NCI-H1092 treated with DMSO at 0.1 percent for 48 hours (cell line): ENCODE results near the gene NUMB.
"Not testable (repeated sequence)": the region's sequence is repeated elsewhere in the genome, so short reads cannot be mapped to it uniquely, and the experiment has no call there.

Source experiments
- DNase-seq: peaks from one replicate; lab custom pipeline; 2025; lab: John Stamatoyannopoulos, UW

Gene NUMB

GRCh38 chr14:73359445-73359844 lies 98.9 kb downstream of the NUMB start:
- DNase-seq = no peak

- no peak for DNase-seq
Observed at GRCh38 chr14:73358187-73358586, 100.2 kb downstream of the NUMB start.

- DNase-seq = not testable (repeated sequence)
Observed at GRCh38 chr14:73349091-73349490, 109.3 kb downstream of the NUMB start.

- peak; percentile 48 for DNase-seq
Observed at GRCh38 chr14:73344319-73344718, 114.0 kb downstream of the NUMB start.

- peak; percentile 6 for DNase-seq
Observed at GRCh38 chr14:73342670-73343069, 115.7 kb downstream of the NUMB start.

- DNase-seq = no peak
Observed at GRCh38 chr14:73339846-73340595, 118.3 kb downstream of the NUMB start.

- DNase-seq = no peak
Observed at GRCh38 chr14:73339206-73339605, 119.1 kb downstream of the NUMB start.

- DNase-seq = no peak
Observed at GRCh38 chr14:73338551-73338950, 119.8 kb downstream of the NUMB start.

- DNase-seq = no peak
Observed at GRCh38 chr14:73333031-73333430, 125.3 kb downstream of the NUMB start.

- no peak for DNase-seq
Observed at GRCh38 chr14:73325630-73326299, 132.6 kb downstream of the NUMB start.

GRCh38 chr14:73325063-73325462 lies 133.3 kb downstream of the NUMB start:
- no peak for DNase-seq

- no peak for DNase-seq
Observed at GRCh38 chr14:73324533-73324932, 133.8 kb downstream of the NUMB start.

GRCh38 chr14:73323896-73324399 lies 134.4 kb downstream of the NUMB start:
- DNase-seq = no peak

GRCh38 chr14:73313151-73313550 lies 145.2 kb downstream of the NUMB start:
- no peak for DNase-seq

- DNase-seq = no peak
Observed at GRCh38 chr14:73312687-73313086, 145.7 kb downstream of the NUMB start.

- no peak for DNase-seq
Observed at GRCh38 chr14:73311708-73312030, 146.7 kb downstream of the NUMB start.

GRCh38 chr14:73309207-73309606 lies 149.1 kb downstream of the NUMB start:
- not testable (repeated sequence) for DNase-seq

GRCh38 chr14:73307261-73307660 lies 151.1 kb downstream of the NUMB start:
- no peak for DNase-seq

- DNase-seq = no peak
Observed at GRCh38 chr14:73305499-73305898, 152.8 kb downstream of the NUMB start.

GRCh38 chr14:73295198-73295796 lies 163.0 kb downstream of the NUMB start:
- peak; percentile 36 for DNase-seq

- no peak for DNase-seq
Observed at GRCh38 chr14:73293782-73294781, 164.3 kb downstream of the NUMB start.

- no peak for DNase-seq
Observed at GRCh38 chr14:73290279-73290678, 168.1 kb downstream of the NUMB start.
